H1 (cell line): ENCODE results near the gene EPG5. TPM values are rescaled to one million over a fixed set of nuclear protein-coding genes. Genes with fewer than 3 reads are reported as not detected.

ENCODE experiments used
- CTCF ChIA-PET: fragments of 300-600 bp; sonication (Branson Sonifier 250); formaldehyde crosslinking; loops from one replicate; lab custom pipeline; 2021; ENCODE audit not compliant: partially characterized antibody; lab: Charles Lee
- POLR2A ChIA-PET: fragments of 300-600 bp; sonication (Branson Sonifier 250); formaldehyde crosslinking; loops from one replicate; lab custom pipeline; 2021; ENCODE audit warnings: inconsistent platforms; ENCODE audit not compliant: partially characterized antibody; lab: Charles Lee
- DNase-seq, 2 experiments: peaks; one replicate each; pipeline versions ENCODE4 v3.0.0 to v3.0.0-alpha.2; 2010 to 2022; ENCODE audit warnings: low spot score in 2 of 2, low read depth in 1 of 2, mixed read lengths in 1 of 2
- FAIRE-seq: peaks from 2 replicates; lab custom pipeline; 2011; peaks lifted over from hg19 to GRCh38; lab: Jason Lieb, UNC
- H2AFZ ChIP-seq: 2 replicates; pipeline ENCODE4 v1.8.1; 2012; ENCODE audit warnings: low read length, inconsistent platforms
- H2AK5ac ChIP-seq: 2 replicates; pipeline ENCODE4 v1.6.1; 2013; ENCODE audit warnings: low read depth, low read length
- H2BK120ac ChIP-seq: replicated peaks from 2 replicates; pipeline ENCODE3; 2013; ENCODE audit warnings: low read depth, low read length, inconsistent platforms
- H2BK12ac ChIP-seq: 2 replicates; pipeline ENCODE4 v1.6.1; 2013; ENCODE audit warnings: low read depth, low read length
- H2BK15ac ChIP-seq: 2 replicates; pipeline ENCODE4 v1.6.1; 2013; ENCODE audit warnings: low read length
- H2BK20ac ChIP-seq: 2 replicates; pipeline ENCODE4 v1.6.1; 2013; ENCODE audit warnings: low read length
- H2BK5ac ChIP-seq: 2 replicates; pipeline ENCODE4 v1.6.1; 2013; ENCODE audit warnings: low read depth, low read length
- H3K14ac ChIP-seq: 2 replicates; pipeline ENCODE4 v1.6.1; 2013; ENCODE audit warnings: inconsistent platforms; ENCODE audit not compliant: insufficient read length
- H3K18ac ChIP-seq: 2 replicates; pipeline ENCODE4 v1.6.1; 2013; ENCODE audit warnings: low read length; ENCODE audit errors: extremely low read depth
- H3K23ac ChIP-seq: 2 replicates; pipeline ENCODE4 v1.6.1; 2013; ENCODE audit warnings: inconsistent platforms; ENCODE audit not compliant: insufficient read length
- H3K23me2 ChIP-seq: 2 replicates; pipeline ENCODE4 v1.6.1; 2013; ENCODE audit warnings: low read depth, low read length
- H3K27ac ChIP-seq: 2 replicates; pipeline ENCODE4 v1.6.1; 2011; ENCODE audit warnings: low read depth, low read length, inconsistent platforms
- H3K27me3 ChIP-seq, 4 experiments: replicated peaks in 1 of 4; 1 replicate in 1 of 4; 2 replicates in 3 of 4; pipeline versions ENCODE4 v1.6.1 to v1.8.1; 2011 to 2013; ENCODE audit warnings: low read length in 3 of 4, mild to moderate bottlenecking in 3 of 4, inconsistent platforms in 2 of 4, mixed read lengths in 2 of 4, moderate library complexity in 1 of 4; ENCODE audit not compliant: control insufficient read depth in 3 of 4, insufficient read depth in 3 of 4; ENCODE audit errors: extremely low read depth in 1 of 4
- H3K36me3 ChIP-seq, 4 experiments: 2 replicates each; pipeline versions ENCODE4 v1.6.1 to v1.8.1; 2011 to 2013; ENCODE audit warnings: mild to moderate bottlenecking in 4 of 4, low read length in 3 of 4, moderate library complexity in 2 of 4, control low read depth in 1 of 4, inconsistent platforms in 1 of 4; ENCODE audit not compliant: insufficient read depth in 4 of 4, control insufficient read depth in 2 of 4
- H3K4ac ChIP-seq: replicated peaks from 2 replicates; pipeline ENCODE3; 2013; ENCODE audit warnings: low read length, low read depth, mixed read lengths, inconsistent platforms; ENCODE audit not compliant: insufficient read length
- H3K4me1 ChIP-seq, 4 experiments: replicated peaks in 1 of 4; 1 replicate in 1 of 4; 2 replicates in 3 of 4; pipeline versions ENCODE4 v1.6.1 to v1.8.1; 2011 to 2013; ENCODE audit warnings: low read length in 3 of 4, inconsistent platforms in 2 of 4, mixed read lengths in 1 of 4; ENCODE audit not compliant: insufficient read depth in 4 of 4, control insufficient read depth in 3 of 4
- H3K4me2 ChIP-seq, 2 experiments: 2 replicates each; pipeline versions ENCODE4 v1.6.1 to v1.8.1; 2011 to 2013; ENCODE audit warnings: low read depth in 2 of 2, low read length in 2 of 2, control low read depth in 1 of 2, inconsistent platforms in 1 of 2, mild to moderate bottlenecking in 1 of 2; ENCODE audit not compliant: insufficient read depth in 1 of 2
- H3K4me3 ChIP-seq, 4 experiments: fragments of 200-600, 300-600 bp in 1 of 4; sonication (generic), shearing (Covaris generic), sonication (Bioruptor Twin) in 1 of 4; 2 replicates each; pipeline versions ENCODE4 v1.5.1 to v1.8.1; 2011 to 2016; ENCODE audit warnings: low read length in 4 of 4, low read depth in 3 of 4, control low read depth in 2 of 4, inconsistent platforms in 2 of 4, mild to moderate bottlenecking in 2 of 4, mixed read lengths in 1 of 4, moderate library complexity in 1 of 4; ENCODE audit not compliant: insufficient read depth in 2 of 4; ENCODE audit errors: extremely low read depth in 1 of 4
- H3K56ac ChIP-seq: replicated peaks from 2 replicates; pipeline ENCODE3; 2013; ENCODE audit warnings: low read depth, mild to moderate bottlenecking, mixed read lengths, low read length, inconsistent platforms; ENCODE audit not compliant: insufficient read length
- H3K79me1 ChIP-seq: 2 replicates; pipeline ENCODE4 v1.6.1; 2013; ENCODE audit warnings: low read depth, low read length, control low read depth
- H3K79me2 ChIP-seq, 2 experiments: 2 replicates each; pipeline versions ENCODE4 v1.6.1 to v1.8.1; 2012 to 2013; ENCODE audit warnings: low read length in 2 of 2, mild to moderate bottlenecking in 2 of 2, inconsistent platforms in 1 of 2; ENCODE audit not compliant: insufficient read depth in 2 of 2, control insufficient read depth in 1 of 2
- H3K9ac ChIP-seq, 4 experiments: replicated peaks in 1 of 4; 1 replicate in 1 of 4; 2 replicates in 3 of 4; pipeline versions ENCODE4 v1.6.1 to v1.8.1; 2011 to 2013; ENCODE audit warnings: low read depth in 3 of 4, low read length in 3 of 4, control low read depth in 2 of 4, mild to moderate bottlenecking in 2 of 4, moderate library complexity in 2 of 4, inconsistent platforms in 1 of 4; ENCODE audit errors: extremely low read depth in 1 of 4
- H3K9me3 ChIP-seq, 2 experiments: 2 replicates each; pipeline versions ENCODE4 v1.6.1 to v1.8.1; 2012 to 2013; ENCODE audit warnings: mild to moderate bottlenecking in 2 of 2, moderate library complexity in 2 of 2, control low read depth in 1 of 2, inconsistent platforms in 1 of 2, low read depth in 1 of 2, low read length in 1 of 2, mixed read lengths in 1 of 2; ENCODE audit not compliant: insufficient read depth in 2 of 2
- H4K20me1 ChIP-seq, 2 experiments: replicated peaks in 1 of 2; 2 replicates each; pipeline versions ENCODE3 to v1.8.1; 2011 to 2013; ENCODE audit warnings: inconsistent platforms in 2 of 2, low read length in 2 of 2, mild to moderate bottlenecking in 1 of 2; ENCODE audit not compliant: insufficient read depth in 2 of 2, control insufficient read depth in 1 of 2
- H4K5ac ChIP-seq: 2 replicates; pipeline ENCODE4 v1.6.1; 2013; ENCODE audit warnings: low read length, low read depth, mixed read lengths, inconsistent platforms; ENCODE audit not compliant: insufficient read length
- H4K8ac ChIP-seq: 2 replicates; pipeline ENCODE4 v1.8.0; 2013; ENCODE audit warnings: mild to moderate bottlenecking, moderate library complexity, low read length, inconsistent platforms; ENCODE audit not compliant: insufficient read depth; ENCODE audit errors: extremely low read depth
- H4K91ac ChIP-seq: replicated peaks from 2 replicates; pipeline ENCODE3; 2013; ENCODE audit warnings: low read length, mixed read lengths, inconsistent platforms; ENCODE audit not compliant: insufficient read length
- ASH2L ChIP-seq: fragments of 200-600, 300-600 bp; sonication (generic); IDR thresholded peaks from one replicate; pipeline ENCODE4 v1.7.1; 2017; ENCODE audit warnings: low read length
- CEBPB ChIP-seq: IDR thresholded peaks from 2 replicates; pipeline ENCODE4 v1.6.1; 2012; ENCODE audit warnings: low read depth, low read length
- EGR1 ChIP-seq: IDR thresholded peaks from 2 replicates; pipeline ENCODE4 v1.6.1; 2011; ENCODE audit warnings: low read depth, low read length, borderline replicate concordance
- FOSL1 ChIP-seq: IDR thresholded peaks from 2 replicates; pipeline ENCODE4 v1.6.1; 2011; ENCODE audit warnings: mild to moderate bottlenecking, low read depth, low read length, moderate library complexity; ENCODE audit not compliant: insufficient read depth
- PHF8 ChIP-seq: fragments of 200-600 bp; sonication (generic); conservative IDR thresholded peaks from 2 replicates; pipeline ENCODE4 v1.7.1; 2012; ENCODE audit warnings: low read depth, mild to moderate bottlenecking, inconsistent platforms, low read length, moderate library complexity
- RFX5 ChIP-seq: IDR thresholded peaks from 2 replicates; pipeline ENCODE4 v1.6.1; 2011; ENCODE audit warnings: low read depth, low read length, improper control_type of control experiment, borderline replicate concordance
- SP2 ChIP-seq: IDR thresholded peaks from 2 replicates; pipeline ENCODE4 v1.6.1; 2012; ENCODE audit warnings: mild to moderate bottlenecking, low read length, inconsistent platforms
- SP4 ChIP-seq: IDR thresholded peaks from 2 replicates; pipeline ENCODE4 v1.6.1; 2012; ENCODE audit warnings: low read length, inconsistent platforms
- TAF1 ChIP-seq: IDR thresholded peaks from 2 replicates; pipeline ENCODE4 v1.6.1; 2011; ENCODE audit warnings: mild to moderate bottlenecking, low read depth, low read length
- WGBS, 2 experiments: shearing (Covaris generic) in 1 of 2; methylation state at CpG; one replicate each; pipeline versions ENCODE4 v1.1.6 to v1.1.7; 2013 to 2015; ENCODE audit warnings: low lambda C conversion rate in 2 of 2, mixed read lengths in 2 of 2, inconsistent platforms in 1 of 2, low coverage in 1 of 2, missing lambda C conversion rate in 1 of 2; ENCODE audit not compliant: insufficient replicate concordance in 2 of 2, insufficient coverage in 1 of 2, insufficient read length in 1 of 2; ENCODE audit errors: extremely low coverage in 1 of 2, missing lambda C conversion rate in 1 of 2; 5-methylcytosine and 5-hydroxymethylcytosine counted together
- polyA plus RNA-seq, 7 experiments: library from polyadenylated mRNA; depleted of rRNA in 3 of 7; stranded (reverse) in 5 of 7; unstranded in 2 of 7; fragments of >200 nt in 5 of 7; fragments of 200-250 nt in 2 of 7; gene quantifications; 1 replicate in 5 of 7; 2 replicates in 1 of 7; 4 replicates in 1 of 7; pipeline versions ENCODE4 v1.2.1 to v1.2.3, GENCODE V29; 2011 to 2013; ENCODE audit warnings: missing spikeins in 2 of 7, mixed read lengths in 2 of 7
- total RNA-seq: library from RNA; stranded (reverse); fragmentation: NEBNext Ultra II Directional; extraction: Animal tissue kit (Norgen Biotek cat#: 25700); gene quantifications from 2 replicates; pipeline ENCODE4 v1.2.1, GENCODE V29; 2021
- TF ChIP-seq, protein P1 (sequence below): IDR thresholded peaks from 2 replicates; pipeline ENCODE4 v1.6.1; 2012; ENCODE audit warnings: inconsistent platforms
- TF ChIP-seq, protein P2 (sequence below), 3 experiments: IDR thresholded peaks; 1 replicate in 2 of 3; 2 replicates in 1 of 3; pipeline versions ENCODE4 v1.5.1 to v1.6.1; 2011; ENCODE audit warnings: low read length in 3 of 3, mild to moderate bottlenecking in 3 of 3, inconsistent platforms in 2 of 3, low read depth in 1 of 3, moderate library complexity in 1 of 3; ENCODE audit not compliant: insufficient read depth in 1 of 3; ENCODE audit errors: control extremely low read depth in 1 of 3

Gene EPG5
- total and polyA plus RNA-seq, 2 of the 8 experiments (the other 6 are each of a cell fraction or from before 2014, with no cell fraction given) = 14.1 to 18.3 TPM

DNA sequence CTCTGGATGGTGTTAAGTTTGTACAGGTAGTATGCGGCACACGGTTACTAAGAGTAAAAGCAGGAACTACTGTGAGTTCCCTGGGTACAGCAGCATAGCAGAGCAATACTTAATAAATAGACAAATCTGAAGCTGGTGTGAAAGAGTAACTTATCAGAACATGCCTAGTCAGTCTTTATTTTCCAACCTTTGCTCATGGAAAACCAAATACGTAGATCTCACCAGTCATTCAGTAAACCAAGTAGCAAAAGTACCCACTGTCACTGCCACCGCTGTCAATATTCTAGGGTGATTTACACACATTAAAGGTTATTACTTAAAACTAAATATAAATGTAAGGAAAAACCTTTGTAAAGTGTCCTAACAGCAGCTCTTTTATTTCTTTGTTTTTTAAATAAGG, 106.6 kb downstream of the EPG5 start:
- H3K79me2 ChIP-seq = no peaks in the 10 kb centered on the region
- H2BK15ac ChIP-seq = no peak overlapping the region
- H4K5ac ChIP-seq = no peak overlapping the region
- CTCF ChIA-PET = interaction anchor here (0.8 to 2.1 kb wide), 7 partner anchors 9 to 195 kb away, joined by 3 to 6 read pairs (median 3); no protein-coding TSS in a partner anchor
- no peak overlapping the region for H3K4me3 ChIP-seq
- H3K23me2 ChIP-seq = no peaks in the 10 kb centered on the region
- H3K4me1 ChIP-seq = no peaks in the 10 kb centered on the region
- no peak overlapping the region for H4K91ac ChIP-seq
- no peak overlapping the region for H3K27ac ChIP-seq
- no peak overlapping the region for H3K9ac ChIP-seq
- H3K36me3 ChIP-seq = peaks cover 5 to 39% (median 17%) of the 10 kb centered on the region in 4 experiments
- no peaks in the 10 kb centered on the region for H3K27me3 ChIP-seq
- H3K23ac ChIP-seq = no peak overlapping the region
- no peak overlapping the region for H2BK5ac ChIP-seq
- H2AK5ac ChIP-seq = no peak overlapping the region
- no peaks in the 10 kb centered on the region for H3K79me1 ChIP-seq
- no peaks in the 10 kb centered on the region for H3K9me3 ChIP-seq
- TF ChIP-seq CEBPB (no peak), ASH2L (no peak), EGR1 (no peak), PHF8 (no peak), SP4 (no peak), TAF1 (no peak), SP2 (no peak), RFX5 (no peak), FOSL1 (no peak)
- TF ChIP-seq, protein P1, sequence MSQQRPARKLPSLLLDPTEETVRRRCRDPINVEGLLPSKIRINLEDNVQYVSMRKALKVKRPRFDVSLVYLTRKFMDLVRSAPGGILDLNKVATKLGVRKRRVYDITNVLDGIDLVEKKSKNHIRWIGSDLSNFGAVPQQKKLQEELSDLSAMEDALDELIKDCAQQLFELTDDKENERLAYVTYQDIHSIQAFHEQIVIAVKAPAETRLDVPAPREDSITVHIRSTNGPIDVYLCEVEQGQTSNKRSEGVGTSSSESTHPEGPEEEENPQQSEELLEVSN = no peak
- TF ChIP-seq, protein P2, sequence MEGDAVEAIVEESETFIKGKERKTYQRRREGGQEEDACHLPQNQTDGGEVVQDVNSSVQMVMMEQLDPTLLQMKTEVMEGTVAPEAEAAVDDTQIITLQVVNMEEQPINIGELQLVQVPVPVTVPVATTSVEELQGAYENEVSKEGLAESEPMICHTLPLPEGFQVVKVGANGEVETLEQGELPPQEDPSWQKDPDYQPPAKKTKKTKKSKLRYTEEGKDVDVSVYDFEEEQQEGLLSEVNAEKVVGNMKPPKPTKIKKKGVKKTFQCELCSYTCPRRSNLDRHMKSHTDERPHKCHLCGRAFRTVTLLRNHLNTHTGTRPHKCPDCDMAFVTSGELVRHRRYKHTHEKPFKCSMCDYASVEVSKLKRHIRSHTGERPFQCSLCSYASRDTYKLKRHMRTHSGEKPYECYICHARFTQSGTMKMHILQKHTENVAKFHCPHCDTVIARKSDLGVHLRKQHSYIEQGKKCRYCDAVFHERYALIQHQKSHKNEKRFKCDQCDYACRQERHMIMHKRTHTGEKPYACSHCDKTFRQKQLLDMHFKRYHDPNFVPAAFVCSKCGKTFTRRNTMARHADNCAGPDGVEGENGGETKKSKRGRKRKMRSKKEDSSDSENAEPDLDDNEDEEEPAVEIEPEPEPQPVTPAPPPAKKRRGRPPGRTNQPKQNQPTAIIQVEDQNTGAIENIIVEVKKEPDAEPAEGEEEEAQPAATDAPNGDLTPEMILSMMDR (IDR thresholded peaks at IDR 0.05; ENCODE audit: control extremely low read depth in 1 of 3, insufficient read depth in 1 of 3, low read depth in 1 of 3, low read length in 3 of 3) = no peak
- TF ChIP-seq, all 59 proteins: peak for 0
- no peak overlapping the region for H3K18ac ChIP-seq
- H2AFZ ChIP-seq = no peak overlapping the region
- no peak overlapping the region for H2BK12ac ChIP-seq
- DNase-seq (no peak), FAIRE-seq (no peak)
- H3K56ac ChIP-seq = no peak overlapping the region
- H4K20me1 ChIP-seq = no peaks in the 10 kb centered on the region
- H3K4me2 ChIP-seq = no peak overlapping the region
- H3K4ac ChIP-seq = no peak overlapping the region
- WGBS, 2 experiments = 95% methylated on average over 4 of the region's 4 CpGs; no CpG with 5 or more reads in 1 of the 2 experiments
- POLR2A ChIA-PET = no interaction called here
- H3K14ac ChIP-seq = no peak overlapping the region
- H2BK20ac ChIP-seq = no peak overlapping the region
- H4K8ac ChIP-seq = no peak overlapping the region
- no peak overlapping the region for H2BK120ac ChIP-seq
